IMR-90 (cell line): Measurements from ENCODE around the gene HIF1AN. TPM values are rescaled to one million over a fixed set of nuclear protein-coding genes. Genes with fewer than 3 reads are reported as not detected.
A peak's percentile ranks its signal among the peaks of the same experiment; 100 is the strongest.

Experiments used
- ATAC-seq: fragments of 200-7000 bp; cut with Tn5 transposase; 2 replicates; pipeline ENCODE4 v1.9.1; 2020; ENCODE audit warnings: low read depth, mild to moderate bottlenecking, moderate library complexity
- BruUV-seq: library from RNA; stranded (reverse); fragments of 400-500 nt; replicated peaks from 2 replicates; lab custom pipeline; 2021; lab: Mats Ljungman, UMichigan
- CTCF ChIA-PET: fragments of 300-600 bp; formaldehyde crosslinking; extraction: SDS; loops from one replicate; lab custom pipeline; 2021; ENCODE audit warnings: antibody characterized with exemption; lab: Yijun Ruan, JAX
- POLR2A ChIA-PET: fragments of 300-600 bp; sonication (Branson Sonifier 250); formaldehyde crosslinking; loops from one replicate; lab custom pipeline; 2022; ENCODE audit warnings: antibody characterized with exemption; ENCODE audit not compliant: unreplicated experiment; lab: Charles Lee
- DNase-seq: peaks from one replicate; pipeline ENCODE4 v3.0.0; 2013
- H2AFZ ChIP-seq: replicated peaks from 2 replicates; pipeline ENCODE3; 2013; ENCODE audit warnings: low read length, mild to moderate bottlenecking; ENCODE audit not compliant: poor library complexity
- H2AK5ac ChIP-seq: 2 replicates; pipeline ENCODE4 v1.6.1; 2013; ENCODE audit warnings: low read depth, low read length, inconsistent platforms
- H2AK9ac ChIP-seq: replicated peaks from 2 replicates; pipeline ENCODE3; 2013; ENCODE audit warnings: mild to moderate bottlenecking, low read depth, low read length, moderate library complexity; ENCODE audit not compliant: poor library complexity
- H2BK120ac ChIP-seq: 2 replicates; pipeline ENCODE4 v1.6.1; 2013; ENCODE audit warnings: low read depth, low read length, inconsistent platforms
- H2BK15ac ChIP-seq: 3 replicates; pipeline ENCODE4 v1.6.1; 2013; ENCODE audit warnings: low read depth, low read length, inconsistent platforms
- H2BK20ac ChIP-seq: 2 replicates; pipeline ENCODE4 v1.6.1; 2013; ENCODE audit warnings: low read depth, mild to moderate bottlenecking, inconsistent platforms, low read length, moderate library complexity
- H2BK5ac ChIP-seq: 2 replicates; pipeline ENCODE4 v1.6.1; 2013; ENCODE audit warnings: mild to moderate bottlenecking, low read depth, low read length, inconsistent platforms; ENCODE audit not compliant: poor library complexity, severe bottlenecking
- H3K14ac ChIP-seq: replicated peaks from 2 replicates; pipeline ENCODE4 v1.6.1; 2013; ENCODE audit warnings: low read depth, low read length, inconsistent platforms
- H3K18ac ChIP-seq: 2 replicates; pipeline ENCODE4 v1.6.1; 2013; ENCODE audit warnings: low read depth, low read length, control low read depth
- H3K23ac ChIP-seq: 2 replicates; pipeline ENCODE4 v1.6.1; 2013; ENCODE audit warnings: low read depth, low read length, inconsistent platforms
- H3K27ac ChIP-seq: 2 replicates; pipeline ENCODE4 v1.5.1; 2013; ENCODE audit warnings: mild to moderate bottlenecking, control low read depth, low read length; ENCODE audit not compliant: insufficient read depth
- H3K27me3 ChIP-seq: 2 replicates; pipeline ENCODE4 v1.6.1; 2013; ENCODE audit warnings: low read length; ENCODE audit not compliant: control insufficient read depth, insufficient read depth
- H3K36me3 ChIP-seq: 2 replicates; pipeline ENCODE4 v1.6.1; 2013; ENCODE audit warnings: low read length, mixed read lengths; ENCODE audit not compliant: control insufficient read depth, insufficient read depth
- H3K4ac ChIP-seq: 2 replicates; pipeline ENCODE4 v1.6.1; 2013; ENCODE audit warnings: low read depth, low read length, inconsistent platforms
- H3K4me1 ChIP-seq: 2 replicates; pipeline ENCODE4 v1.6.1; 2013; ENCODE audit warnings: low read length, mixed read lengths; ENCODE audit not compliant: control insufficient read depth, insufficient read depth
- H3K4me2 ChIP-seq: 2 replicates; pipeline ENCODE4 v1.6.1; 2013; ENCODE audit warnings: low read depth, mild to moderate bottlenecking, control low read depth, low read length, moderate library complexity
- H3K4me3 ChIP-seq: 2 replicates; pipeline ENCODE4 v1.5.1; 2013; ENCODE audit warnings: low read depth, mild to moderate bottlenecking, control low read depth, low read length, moderate library complexity; ENCODE audit not compliant: insufficient read depth
- H3K56ac ChIP-seq: 2 replicates; pipeline ENCODE4 v1.6.1; 2013; ENCODE audit warnings: low read length, inconsistent platforms; ENCODE audit not compliant: insufficient read depth; ENCODE audit errors: extremely low read depth
- H3K79me1 ChIP-seq, 2 experiments: 2 replicates each; pipeline ENCODE4 v1.6.1; 2013; ENCODE audit warnings: low read length in 2 of 2, inconsistent platforms in 1 of 2, low read depth in 1 of 2
- H3K9ac ChIP-seq: 2 replicates; pipeline ENCODE4 v1.6.1; 2013; ENCODE audit warnings: low read depth, low read length, control low read depth
- H3K9me1 ChIP-seq: 2 replicates; pipeline ENCODE4 v1.6.1; 2013; ENCODE audit warnings: low read length, inconsistent platforms; ENCODE audit not compliant: insufficient read depth
- H3K9me3 ChIP-seq: 2 replicates; pipeline ENCODE4 v1.6.1; 2013; ENCODE audit warnings: low read length; ENCODE audit not compliant: control insufficient read depth, insufficient read depth
- H4K20me1 ChIP-seq: 2 replicates; pipeline ENCODE4 v1.6.1; 2013; ENCODE audit warnings: low read length, inconsistent platforms; ENCODE audit not compliant: insufficient read depth
- H4K5ac ChIP-seq: 2 replicates; pipeline ENCODE4 v1.6.1; 2013; ENCODE audit warnings: mild to moderate bottlenecking, low read depth, low read length, control low read depth
- H4K8ac ChIP-seq, 2 experiments: 2 replicates each; pipeline ENCODE4 v1.6.1; 2013; ENCODE audit warnings: low read depth in 2 of 2, low read length in 2 of 2, control low read depth in 1 of 2, inconsistent platforms in 1 of 2
- H4K91ac ChIP-seq: 2 replicates; pipeline ENCODE4 v1.6.1; 2013; ENCODE audit warnings: low read depth, low read length, inconsistent platforms; ENCODE audit not compliant: insufficient read depth
- CEBPB ChIP-seq: IDR thresholded peaks from 2 replicates; pipeline ENCODE4 v1.6.1; 2012; ENCODE audit warnings: low read depth, low read length, improper control_type of control experiment
- CHD1 ChIP-seq: IDR thresholded peaks from 2 replicates; pipeline ENCODE4 v1.6.1; 2012; ENCODE audit warnings: low read depth, low read length, improper control_type of control experiment
- CTCF ChIP-seq: conservative IDR thresholded peaks from 2 replicates; pipeline ENCODE4 v1.5.1; 2012; ENCODE audit warnings: mild to moderate bottlenecking, low read depth, low read length, improper control_type of control experiment
- FOS ChIP-seq: fragments of 150-350 bp; IDR thresholded peaks from 2 replicates; pipeline ENCODE4 v1.6.1; 2016; ENCODE audit warnings: low read depth, low read length
- POLR2A ChIP-seq: IDR thresholded peaks from 2 replicates; pipeline ENCODE4 v1.6.1; 2012; ENCODE audit warnings: mild to moderate bottlenecking, low read depth, low read length
- RFX5 ChIP-seq: IDR thresholded peaks from 2 replicates; pipeline ENCODE4 v1.8.0; 2012; ENCODE audit warnings: low read depth, mild to moderate bottlenecking, low read length, moderate library complexity
- USF2 ChIP-seq: fragments of 150-350 bp; IDR thresholded peaks from 2 replicates; pipeline ENCODE4 v1.6.1; 2017; ENCODE audit warnings: mild to moderate bottlenecking, antibody characterized with exemption, low read length, low read depth
- WGBS, 2 experiments: methylation state at CpG; one replicate each; pipeline versions ENCODE4 v1.1.5 to v1.1.7; 2013; ENCODE audit warnings: missing lambda C conversion rate in 2 of 2; ENCODE audit not compliant: insufficient read length in 1 of 2; ENCODE audit errors: extremely low coverage in 2 of 2; 5-methylcytosine and 5-hydroxymethylcytosine counted together
- dilution Hi-C: fragments of 300-500 bp; cut with HindIII; formaldehyde crosslinking; loops from one replicate; pipeline ENCODE4 v1.14.3; 2018; ENCODE audit warnings: low sequenced_read_pairs; ENCODE audit not compliant: unreplicated experiment
- in situ Hi-C: fragments of 300-500 bp; cut with MboI; formaldehyde crosslinking; loops from 3 replicates; pipeline ENCODE4 v1.14.3; 2019; ENCODE audit warnings: low sequenced_read_pairs, inconsistent platforms, mixed read lengths
- intact Hi-C: fragments of 100-400 bp; cut with micrococcal nuclease; formaldehyde crosslinking; loops from 2 replicates; pipeline ENCODE4 v1.10.0; 2022
- polyA plus RNA-seq, 3 experiments: library from polyadenylated mRNA; depleted of rRNA; stranded (reverse); fragments of >200 nt; gene quantifications; 2 replicates each; pipeline ENCODE4 v1.2.3, GENCODE V29; 2012; ENCODE audit warnings: low replicate concordance in 1 of 3
- total RNA-seq: library from RNA; depleted of rRNA; stranded (reverse); fragments of >200 nt; gene quantifications from 2 replicates; pipeline ENCODE4 v1.2.3, GENCODE V29; 2012

The HIF1AN gene
- total and polyA plus RNA-seq, 2 of the 4 experiments (the other 2 are of a cell fraction): 10.2 to 10.3 TPM

GRCh38 chr10:100519311-100520051 is 16.3 kb upstream of the HIF1AN start, which contains the start of gene SEC31B:
Gene SEC31B, minus strand, starts transcription at chr10:100519861. Its CDS starts 2,909 bp downstream, at chr10:100516952.
- Histone ChIP-seq H2BK15ac (no peak within 1 kb of the TSS), H2BK20ac (no peak within 1 kb of the TSS), H3K14ac (no peak within 1 kb of the TSS), H3K27ac (no peak within 1 kb of the TSS), H3K9ac (no peak within 1 kb of the TSS), H3K4me3 (peak within 1 kb of the TSS; percentile 10; the same call in 1 of the 2 replicates), H3K56ac (no peak within 1 kb of the TSS), H2AK9ac (no peak within 1 kb of the TSS), H3K4ac (no peak within 1 kb of the TSS), H2BK5ac (no peak within 1 kb of the TSS), H3K79me1 (peaks cover 0 to 2% of the 10 kb centered on the region in 2 experiments; a peak in 1 of 4 replicates), H4K8ac (0 out of 4 replicates have a peak within 1 kb of the TSS, but pooled peaks of 1 of the 2 experiments have one; percentile 23), H2AK5ac (no peak within 1 kb of the TSS), H3K36me3 (peaks cover 12% of the 10 kb centered on the region), H4K91ac (no peak within 1 kb of the TSS), H2AFZ (peak within 1 kb of the TSS; percentile 84), H3K18ac (no peak within 1 kb of the TSS), H3K9me3 (no peaks in the 10 kb centered on the region), H3K23ac (peak within 1 kb of the TSS; percentile 52; the same call in 1 of the 2 replicates), H3K4me1 (peaks cover 5% of the 10 kb centered on the region; the same call in 1 of the 2 replicates), H4K20me1 (no peaks in the 10 kb centered on the region), H3K4me2 (peak within 1 kb of the TSS; percentile 67), H3K9me1 (0 out of 2 replicates have a peak, but pooled peaks cover 3% of the 10 kb centered on the region), H4K5ac (no peak within 1 kb of the TSS), H2BK120ac (peak within 1 kb of the TSS; percentile 6; the same call in 1 of the 2 replicates), H3K27me3 (no peaks in the 10 kb centered on the region)
- ATAC-seq (peak; percentile 48), DNase-seq (no peak)
- dilution Hi-C loops (no loop called here), intact Hi-C loops (loop anchor here (5.0 kb wide), 1 partner anchor 358 kb away; no protein-coding TSS in a partner anchor), in situ Hi-C loops (no loop called here)
- ChIA-PET POLR2A (interaction anchor here (1.1 kb wide), 1 partner anchor 364 kb away, joined by 3 read pairs; no protein-coding TSS in a partner anchor), CTCF (interaction anchor here (0.6 to 2.0 kb wide), 21 partner anchors 8 to 496 kb away, joined by 3 to 25 read pairs (median 3); partner anchors contain the start of genes HIF1AN and NDUFB8)
- TF ChIP-seq CTCF (no peak; the same call in 1 of the 2 replicates), POLR2A (no peak), RFX5 (no peak), USF2 (no peak), CHD1 (no peak), CEBPB (no peak), FOS (no peak)
- 9% methylated on average over 7 of the region's 72 CpGs; no CpG with 5 or more reads in 1 of the 2 experiments for WGBS, 2 experiments
- BruUV-seq: no TSS peak
